Raji (cell line): ENCODE results near the gene GNB3.
A peak's percentile ranks its signal among the peaks of the same experiment; 100 is the strongest.

Experiments used
- POLR2A ChIP-seq: IDR thresholded peaks from 2 replicates; pipeline ENCODE4 v1.6.1; 2011; ENCODE audit warnings: low read depth, low read length, control low read depth; ENCODE audit not compliant: insufficient read depth

Gene GNB3

GRCh38 chr12:6873094-6874014, 32.6 kb downstream of the GNB3 start, which contains the start of gene SPSB2:
Gene SPSB2 (minus strand): TSS chr12:6873303. CDS start chr12:6872901, 402 bp downstream.
- TF ChIP-seq POLR2A: peak; percentile 67

- TF ChIP-seq POLR2A: no peak
Observed at GRCh38 chr12:6883252-6883651, 42.5 kb downstream of the GNB3 start.

GRCh38 chr12:6883683-6884082, 43.0 kb downstream of the GNB3 start:
- no peak for TF ChIP-seq POLR2A

- TF ChIP-seq POLR2A: no peak
Observed at GRCh38 chr12:6884539-6884938, 43.8 kb downstream of the GNB3 start.

- no peak for TF ChIP-seq POLR2A
Observed at GRCh38 chr12:6887460-6887859, 46.7 kb downstream of the GNB3 start.

GRCh38 chr12:6888360-6888759, 47.6 kb downstream of the GNB3 start:
- no peak for TF ChIP-seq POLR2A

- TF ChIP-seq POLR2A: peak; percentile 93
Observed at GRCh38 chr12:6890789-6891645, 50.3 kb downstream of the GNB3 start.

GRCh38 chr12:6891646-6892001, 50.9 kb downstream of the GNB3 start:
- TF ChIP-seq POLR2A: no peak

GRCh38 chr12:6894321-6894720, 53.6 kb downstream of the GNB3 start:
- TF ChIP-seq POLR2A: no peak
